AG04449 (cell line): Measurements from ENCODE around the gene MOCOS.

Experiments
- CTCF ChIA-PET: fragments of 350-600 bp; formaldehyde crosslinking; extraction: SDS; loops from one replicate; lab custom pipeline; 2021; ENCODE audit warnings: antibody characterized with exemption; lab: Yijun Ruan, JAX
- POLR2A ChIA-PET: fragments of 400-600, 350-600 bp; formaldehyde crosslinking; extraction: SDS; loops from one replicate; lab custom pipeline; 2020; ENCODE audit warnings: antibody characterized with exemption, inconsistent platforms; lab: Yijun Ruan, JAX
- DNase-seq: peaks from one replicate; pipeline ENCODE4 v3.0.0-alpha.2; 2010; ENCODE audit warnings: low read depth, low spot score
- H3K4me3 ChIP-seq: 2 replicates; pipeline ENCODE4 v1.5.1; 2011; ENCODE audit warnings: low read depth, mild to moderate bottlenecking, control low read depth, low read length
- CTCF ChIP-seq: IDR thresholded peaks from one replicate; pipeline ENCODE4 v1.5.1; 2011; ENCODE audit warnings: mild to moderate bottlenecking, moderate library complexity, low read length, control low read depth, inconsistent platforms; ENCODE audit not compliant: insufficient read depth; ENCODE audit errors: missing control alignments

Gene MOCOS

GRCh38 chr18:36149514-36150289 lies 37.6 kb upstream of the MOCOS start:
- no peak for DNase-seq
- CTCF ChIA-PET: interaction anchor here (0.6 to 3.6 kb wide), 7 partner anchors 9 to 134 kb away, joined by 3 to 10 read pairs (median 3); partner anchors contain the start of genes ELP2 and SLC39A6
- POLR2A ChIA-PET: no interaction called here
- H3K4me3 ChIP-seq: no peak overlapping the region
- no peak for TF ChIP-seq CTCF

GRCh38 chr18:36152781-36153180 lies 34.5 kb upstream of the MOCOS start:
- no peak overlapping the region for H3K4me3 ChIP-seq
- CTCF ChIA-PET: no interaction called here
- POLR2A ChIA-PET: interaction anchor here (2.3 kb wide), 1 partner anchor 24 kb away, joined by 8 read pairs; the partner anchor contains the start of genes ELP2 and SLC39A6
- TF ChIP-seq CTCF: no peak
- no peak for DNase-seq

GRCh38 chr18:36153203-36153602 lies 34.1 kb upstream of the MOCOS start:
- peak; percentile 63 for DNase-seq
- ChIA-PET POLR2A (interaction anchor here (2.3 kb wide), 1 partner anchor 24 kb away, joined by 8 read pairs; the partner anchor contains the start of genes ELP2 and SLC39A6), CTCF (no interaction called here)
- H3K4me3 ChIP-seq: no peak overlapping the region
- TF ChIP-seq CTCF: no peak

GRCh38 chr18:36153771-36154170 lies 33.5 kb upstream of the MOCOS start:
- DNase-seq: no peak
- ChIA-PET CTCF (interaction anchor here (0.7 kb wide), 1 partner anchor 24 kb away, joined by 3 read pairs; no protein-coding TSS in a partner anchor), POLR2A (interaction anchor here (2.3 kb wide), 1 partner anchor 25 kb away, joined by 8 read pairs; the partner anchor contains the start of genes ELP2 and SLC39A6)
- no peak for TF ChIP-seq CTCF
- H3K4me3 ChIP-seq: no peak overlapping the region

GRCh38 chr18:36155851-36156757 lies 31.2 kb upstream of the MOCOS start:
- no peak for DNase-seq
- TF ChIP-seq CTCF: no peak
- ChIA-PET CTCF (interaction anchor here (1.1 to 1.8 kb wide), 2 partner anchors 26 to 128 kb away, joined by 3 to 7 read pairs; partner anchors contain the start of genes ELP2 and SLC39A6), POLR2A (interaction anchor here (0.7 kb wide), 1 partner anchor 139 kb away, joined by 3 read pairs; no protein-coding TSS in a partner anchor)
- no peak overlapping the region for H3K4me3 ChIP-seq
